ENCODE data around the gene XRN1. TPM values are rescaled to one million over a fixed set of nuclear protein-coding genes. Genes with fewer than 3 reads are reported as not detected.

XRN1 gene
- total and polyA plus RNA-seq, 2 of the 8 experiments (the other 6 are each of a cell fraction or from before 2014, with no cell fraction given), result 1.9 to 17.2 TPM

DNA sequence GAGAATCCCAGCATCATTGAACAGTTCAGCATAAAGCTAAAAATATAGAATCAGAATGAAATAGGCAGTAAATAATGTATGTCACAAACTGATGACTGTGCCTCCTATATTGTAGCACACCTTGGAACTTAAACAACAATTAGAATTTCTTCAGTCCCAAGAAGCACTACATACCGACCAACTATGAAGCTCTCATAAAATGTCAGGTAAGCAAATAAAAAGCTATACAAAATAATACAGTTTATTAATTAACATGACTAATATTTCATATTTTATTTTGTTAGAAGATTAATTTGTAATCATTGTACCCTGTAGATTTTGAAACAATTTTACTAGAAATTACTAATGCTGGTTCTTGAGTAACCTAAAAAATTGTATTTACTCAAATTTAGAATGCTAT, 137.4 kb downstream of the XRN1 start (continued):
- TF ChIP-seq SAP30 (IDR thresholded peaks at IDR 0.05; ENCODE audit: insufficient read depth, insufficient replicate concordance, low read length) (no peak), HDAC2 (IDR thresholded peaks at IDR 0.05; ENCODE audit: borderline replicate concordance in 1 of 2, low read depth in 2 of 2, low read length in 2 of 2) (no peak), SIN3A (conservative IDR thresholded peaks at IDR 0.05 in 1 of 2, IDR thresholded peaks at IDR 0.05 in 1 of 2; ENCODE audit: low read depth in 1 of 2, low read length in 2 of 2) (no peak), GTF2F1 (IDR thresholded peaks at IDR 0.05; ENCODE audit: borderline replicate concordance, low read depth, low read length) (no peak), SRF (IDR thresholded peaks at IDR 0.05; ENCODE audit: low read depth, low read length) (no peak), KDM5A (IDR thresholded peaks at IDR 0.05; ENCODE audit: low read length) (no peak), MAFK (IDR thresholded peaks at IDR 0.05; ENCODE audit: low read depth, low read length) (no peak; the same call in 1 of the 2 replicates), CBX8 (IDR thresholded peaks at IDR 0.05; ENCODE audit: borderline replicate concordance, low read depth, low read length) (no peak), TCF12 (IDR thresholded peaks at IDR 0.05; ENCODE audit: low read depth, low read length) (no peak), EZH2 (IDR thresholded peaks at IDR 0.05; ENCODE audit: low read depth, low read length, severe bottlenecking) (no peak), KDM4A (IDR thresholded peaks at IDR 0.05; ENCODE audit: low read depth, low read length, severe bottlenecking) (no peak), RAD21 (IDR thresholded peaks at IDR 0.05 in 1 of 2, conservative IDR thresholded peaks at IDR 0.05 in 1 of 2; ENCODE audit: low read depth in 2 of 2, low read length in 2 of 2) (no peak), RNF2 (IDR thresholded peaks at IDR 0.05; ENCODE audit: borderline replicate concordance, low read depth, low read length, missing control alignments, poor library complexity, severe bottlenecking) (no peak), TAF7 (optimal IDR thresholded peaks at IDR 0.05; ENCODE audit: borderline replicate concordance, low read depth, low read length) (no peak), POU5F1 (IDR thresholded peaks at IDR 0.05; ENCODE audit: low read depth, low read length) (no peak), FOSL1 (IDR thresholded peaks at IDR 0.05; ENCODE audit: insufficient read depth, low read depth, low read length) (no peak)
- TF ChIP-seq, protein P1, sequence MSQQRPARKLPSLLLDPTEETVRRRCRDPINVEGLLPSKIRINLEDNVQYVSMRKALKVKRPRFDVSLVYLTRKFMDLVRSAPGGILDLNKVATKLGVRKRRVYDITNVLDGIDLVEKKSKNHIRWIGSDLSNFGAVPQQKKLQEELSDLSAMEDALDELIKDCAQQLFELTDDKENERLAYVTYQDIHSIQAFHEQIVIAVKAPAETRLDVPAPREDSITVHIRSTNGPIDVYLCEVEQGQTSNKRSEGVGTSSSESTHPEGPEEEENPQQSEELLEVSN (IDR thresholded peaks at IDR 0.05), result no peak
- TF ChIP-seq, protein P2, sequence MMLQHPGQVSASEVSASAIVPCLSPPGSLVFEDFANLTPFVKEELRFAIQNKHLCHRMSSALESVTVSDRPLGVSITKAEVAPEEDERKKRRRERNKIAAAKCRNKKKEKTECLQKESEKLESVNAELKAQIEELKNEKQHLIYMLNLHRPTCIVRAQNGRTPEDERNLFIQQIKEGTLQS (IDR thresholded peaks at IDR 0.05; ENCODE audit: insufficient read depth, low read depth, low read length), result no peak
